Fibroblast of skin of left biceps (primary cell): Measurements from ENCODE around the gene KIAA0319L.

Source experiments
- DNase-seq, 2 experiments: peaks; one replicate each; pipeline ENCODE4 v3.0.0-alpha.2; 2013; ENCODE audit warnings: low read depth in 2 of 2

Gene KIAA0319L

DNA sequence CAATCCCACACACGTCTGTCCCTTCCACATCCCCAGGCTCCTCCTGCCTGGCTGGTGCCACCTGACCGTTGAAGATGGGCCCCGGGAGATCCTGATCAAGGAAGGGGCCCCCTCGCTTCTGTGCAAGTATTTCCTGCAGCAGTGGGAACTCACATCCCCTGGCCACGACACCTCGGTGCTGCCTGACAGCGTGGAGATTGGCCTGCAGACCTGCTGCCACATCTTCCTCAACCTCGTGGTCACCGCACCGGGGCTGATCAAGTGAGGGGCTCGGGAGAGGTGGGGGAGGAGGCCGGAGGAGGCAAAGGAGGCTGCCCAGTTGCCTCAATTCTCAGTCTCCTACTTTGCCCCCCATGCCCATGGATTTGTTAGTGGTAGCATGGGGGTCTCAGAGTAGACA, 6.0 kb upstream of the KIAA0319L start:
- no peak for DNase-seq

DNA sequence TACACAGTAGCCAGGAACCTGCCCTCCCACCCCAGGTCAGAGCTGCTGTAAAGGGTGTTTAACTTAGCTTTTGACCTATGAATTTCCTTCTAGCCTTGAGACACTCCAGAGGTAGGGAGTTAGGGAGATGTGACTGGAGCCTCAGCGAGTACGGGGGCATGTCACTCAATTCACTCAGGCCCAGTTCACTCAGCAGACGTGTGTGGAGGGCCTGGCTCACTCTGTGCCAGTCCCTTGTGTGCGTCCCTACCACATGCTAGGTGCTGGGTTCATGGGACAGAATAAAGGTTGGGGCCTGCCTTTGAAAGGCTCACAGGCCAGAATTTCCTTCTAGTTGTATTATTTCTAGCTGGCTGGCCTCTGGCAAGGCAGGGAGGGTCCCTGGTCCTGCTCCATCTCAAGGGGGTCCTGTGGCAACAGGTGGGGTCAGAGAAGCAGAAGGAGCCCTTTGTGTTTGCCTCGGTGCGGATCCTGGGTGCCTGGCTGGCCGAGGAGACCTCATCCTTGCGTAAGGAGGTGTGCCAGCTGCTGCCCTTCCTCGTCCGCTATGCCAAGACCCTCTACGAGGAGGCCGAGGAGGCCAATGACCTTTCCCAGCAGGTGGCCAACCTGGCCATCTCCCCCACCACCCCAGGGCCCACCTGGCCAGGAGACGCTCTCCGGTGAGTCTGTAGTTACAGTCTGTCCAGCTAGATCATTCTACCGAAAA, 4.9 kb upstream of the KIAA0319L start:
- no peak for DNase-seq

DNA sequence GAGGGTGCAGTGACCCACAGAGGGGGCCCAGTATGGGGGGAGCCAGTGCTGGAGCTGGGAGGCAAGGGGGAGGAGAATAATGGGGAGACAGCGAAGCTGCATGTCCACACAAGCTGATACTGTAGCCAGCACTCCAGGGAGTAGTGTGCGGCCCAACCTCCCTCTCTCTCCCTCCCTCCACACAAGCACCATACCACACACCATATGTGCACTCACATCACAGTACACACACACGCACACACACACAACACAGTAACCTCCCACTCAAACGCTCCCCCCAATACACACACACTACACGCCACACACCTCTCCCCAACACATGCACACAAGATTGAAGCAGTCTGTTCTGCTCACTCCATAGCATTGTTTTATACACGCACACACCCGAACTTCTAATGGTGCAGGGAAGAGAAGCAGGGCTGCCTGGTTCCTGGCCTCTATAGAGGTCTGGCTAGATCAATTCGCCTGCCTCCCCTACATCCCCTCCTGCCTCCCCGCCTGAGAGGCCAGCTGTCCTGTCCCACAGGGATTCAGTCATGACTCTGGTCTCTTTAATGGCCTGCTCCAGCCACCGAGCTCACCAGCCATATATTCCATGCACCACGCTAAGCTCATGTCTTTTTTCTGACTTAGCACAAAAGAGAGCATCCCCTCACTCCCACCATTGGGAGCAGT, 4.2 kb upstream of the KIAA0319L start:
- DNase-seq: no peak

DNA sequence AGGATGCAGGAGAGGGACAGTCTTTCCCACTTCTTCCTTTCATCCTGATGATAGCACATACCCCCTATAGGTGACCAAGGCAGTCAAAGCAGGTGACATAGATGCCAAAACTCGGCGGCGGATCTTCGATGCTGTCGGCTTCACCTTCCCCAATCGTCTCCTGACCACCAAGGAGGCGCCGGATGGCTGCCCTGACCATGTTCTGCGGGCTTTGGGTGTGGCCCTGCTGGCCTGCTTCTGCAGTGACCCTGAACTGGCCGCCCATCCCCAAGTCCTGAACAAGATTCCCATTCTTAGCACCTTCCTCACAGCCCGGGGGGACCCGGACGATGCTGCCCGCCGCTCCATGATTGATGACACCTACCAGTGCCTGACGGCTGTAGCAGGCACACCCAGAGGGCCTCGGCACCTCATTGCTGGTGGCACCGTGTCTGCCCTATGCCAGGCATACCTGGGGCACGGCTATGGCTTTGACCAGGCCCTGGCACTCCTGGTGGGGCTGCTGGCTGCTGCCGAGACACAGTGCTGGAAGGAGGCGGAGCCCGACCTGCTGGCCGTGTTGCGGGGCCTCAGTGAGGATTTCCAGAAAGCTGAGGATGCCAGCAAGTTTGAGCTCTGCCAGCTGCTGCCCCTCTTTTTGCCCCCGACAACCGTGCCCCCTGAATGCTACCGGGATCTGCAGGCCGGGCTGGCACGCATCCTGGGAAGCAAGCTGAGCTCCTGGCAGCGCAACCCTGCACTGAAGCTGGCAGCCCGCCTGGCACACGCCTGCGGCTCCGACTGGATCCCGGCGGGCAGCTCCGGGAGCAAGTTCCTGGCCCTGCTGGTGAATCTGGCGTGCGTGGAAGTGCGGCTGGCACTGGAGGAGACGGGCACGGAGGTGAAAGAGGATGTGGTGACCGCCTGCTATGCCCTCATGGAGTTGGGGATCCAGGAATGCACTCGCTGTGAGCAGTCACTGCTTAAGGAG, 3.3 kb upstream of the KIAA0319L start:
- no peak for DNase-seq

DNA sequence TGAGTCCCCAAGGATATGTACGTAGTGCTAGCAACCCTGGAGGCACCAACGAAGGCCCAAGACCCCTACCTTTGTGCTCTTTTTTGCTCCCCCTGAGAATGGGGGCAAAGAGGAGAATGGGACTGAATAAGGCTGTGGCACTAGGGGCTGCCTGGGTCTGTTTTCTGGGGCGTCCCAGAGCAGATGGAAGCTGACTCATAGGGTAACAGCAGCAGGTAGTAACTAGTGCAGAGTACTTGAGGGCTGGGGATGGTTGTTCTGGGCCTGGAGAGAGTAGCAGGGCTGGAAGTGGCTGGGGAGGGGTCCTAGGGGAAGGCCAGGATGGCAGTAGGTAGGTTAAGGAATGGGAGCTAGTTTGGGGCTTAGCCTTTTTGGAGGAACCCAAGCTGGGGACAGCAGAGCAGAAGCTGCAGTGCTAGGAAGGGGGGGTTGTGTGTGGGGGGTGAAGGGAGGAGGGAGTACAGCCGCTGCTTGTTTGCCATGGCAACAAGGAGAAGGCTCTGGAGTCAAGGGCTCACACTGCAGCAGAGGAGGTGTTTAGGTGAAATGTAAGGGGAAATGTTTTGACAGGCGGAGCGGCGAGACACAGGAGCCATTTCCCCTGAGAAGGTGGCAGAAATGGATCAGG, 2.2 kb upstream of the KIAA0319L start:
- no peak for DNase-seq

DNA sequence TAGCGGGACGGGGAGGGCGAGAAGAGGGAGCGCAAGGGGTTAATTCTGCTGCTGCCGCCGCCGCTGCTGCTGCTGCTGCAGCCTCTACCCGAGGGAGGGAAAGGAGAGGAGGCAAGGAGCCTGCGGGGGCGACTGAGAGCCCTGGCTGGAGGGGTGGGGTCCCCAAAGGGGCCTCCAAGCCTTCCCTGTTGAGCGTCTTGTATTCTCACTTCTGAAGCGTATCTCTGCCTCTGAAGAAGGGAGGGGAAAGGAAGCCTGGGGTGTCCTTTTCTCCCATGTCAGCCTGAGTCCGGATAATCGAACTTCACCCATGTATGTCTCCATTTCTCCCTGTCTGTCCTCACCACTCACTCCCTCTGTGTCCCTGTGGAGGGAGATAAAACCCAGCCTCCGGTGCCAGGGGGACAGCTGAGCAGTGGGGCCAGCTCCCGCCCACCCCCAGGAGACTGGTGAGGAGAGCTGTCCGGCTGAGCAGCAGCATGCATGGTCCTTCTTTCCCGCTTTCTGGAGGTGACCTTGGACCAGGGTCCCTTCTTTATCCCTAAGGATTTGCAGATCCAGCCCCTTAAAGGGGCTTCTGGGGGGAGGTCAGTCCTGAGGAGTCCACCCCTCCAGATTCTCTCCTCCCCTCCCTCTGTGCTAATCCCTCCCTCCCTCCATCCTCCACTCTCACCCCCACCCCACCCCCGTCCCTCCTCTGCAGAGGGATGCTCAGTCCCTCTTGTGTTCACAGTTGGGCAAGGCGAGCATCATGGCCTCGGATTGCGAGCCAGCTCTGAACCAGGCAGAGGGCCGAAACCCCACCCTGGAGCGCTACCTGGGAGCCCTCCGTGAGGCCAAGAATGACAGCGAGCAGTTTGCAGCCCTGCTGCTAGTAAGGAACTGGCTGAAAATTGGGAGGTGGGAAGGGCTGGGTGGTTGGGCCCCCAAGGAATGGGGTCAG, 1.4 kb upstream of the KIAA0319L start:
- DNase-seq: no peak

DNA sequence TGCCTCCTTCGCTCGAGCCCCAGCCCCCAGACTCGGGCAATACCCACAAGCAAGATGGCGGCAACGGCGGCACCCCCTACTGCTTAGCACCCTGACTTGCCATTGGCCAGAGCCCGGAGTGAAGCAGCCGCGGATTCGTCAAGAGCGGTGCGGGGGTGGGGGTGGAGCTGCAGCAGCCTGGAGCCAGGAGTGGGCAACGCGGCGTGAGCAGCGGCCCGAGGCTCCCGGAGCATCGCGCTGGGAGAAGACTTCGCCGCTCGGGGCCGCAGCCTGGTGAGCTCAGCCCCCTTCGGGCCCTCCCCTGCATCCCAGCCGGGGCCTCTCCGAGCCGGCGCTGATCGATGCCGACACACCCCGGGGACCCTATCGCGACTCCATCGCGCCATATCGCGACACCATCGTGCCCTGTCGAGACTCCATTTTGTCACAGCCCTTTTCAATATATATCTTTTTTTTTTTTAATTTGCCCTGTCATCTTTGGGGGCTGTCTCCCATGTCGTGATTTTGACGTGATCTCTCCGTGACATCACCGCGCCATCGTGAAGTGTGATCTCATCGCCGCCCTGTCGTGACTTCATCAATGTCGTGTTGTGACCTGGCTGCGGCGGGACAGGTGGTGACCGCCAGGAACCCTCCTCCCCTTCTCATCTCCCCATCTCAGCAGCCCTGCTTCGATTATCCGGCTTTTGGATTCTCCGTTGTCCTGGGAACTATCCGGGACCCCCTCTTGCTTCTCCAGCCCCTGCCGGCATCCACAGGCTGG, 589 bp upstream of the KIAA0319L start, which contains the start of gene NCDN:
Gene NCDN (plus strand): TSS at position 189 of the 763 bp plus-strand sequence. CDS start 392 bp downstream, at position 581.
- peak; percentile 89 to 92 for DNase-seq

DNA sequence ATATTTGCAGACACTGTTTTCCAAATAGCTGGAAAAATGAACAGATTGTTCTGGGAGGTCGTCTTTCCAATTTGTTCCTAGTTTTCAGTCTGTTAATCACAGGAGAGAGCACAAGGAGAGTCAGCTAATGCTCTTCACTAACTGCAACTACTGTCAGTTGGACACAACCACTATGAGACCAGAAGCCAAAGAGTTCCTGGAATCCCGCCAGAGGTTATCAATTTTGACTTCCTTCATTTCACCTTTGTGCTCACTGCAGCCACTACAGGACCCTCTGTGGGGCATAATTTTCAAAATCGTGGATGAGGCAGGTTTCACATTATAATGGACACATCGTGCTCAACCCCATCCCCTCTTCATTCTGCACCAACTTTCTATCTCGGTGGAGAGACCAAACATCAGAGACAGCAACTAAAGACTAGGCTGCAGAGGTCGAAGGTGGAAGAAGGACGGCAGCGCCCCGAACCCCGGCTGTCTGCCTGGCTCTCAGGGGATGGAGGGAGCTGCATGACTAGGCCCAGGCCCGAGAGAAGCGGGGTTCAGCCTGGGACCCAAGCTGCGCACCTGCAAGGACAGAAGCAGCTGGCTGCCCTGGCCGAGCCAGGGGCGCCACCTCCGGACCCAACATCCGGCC, 602 bp downstream of the KIAA0319L start:
- DNase-seq: no peak

DNA sequence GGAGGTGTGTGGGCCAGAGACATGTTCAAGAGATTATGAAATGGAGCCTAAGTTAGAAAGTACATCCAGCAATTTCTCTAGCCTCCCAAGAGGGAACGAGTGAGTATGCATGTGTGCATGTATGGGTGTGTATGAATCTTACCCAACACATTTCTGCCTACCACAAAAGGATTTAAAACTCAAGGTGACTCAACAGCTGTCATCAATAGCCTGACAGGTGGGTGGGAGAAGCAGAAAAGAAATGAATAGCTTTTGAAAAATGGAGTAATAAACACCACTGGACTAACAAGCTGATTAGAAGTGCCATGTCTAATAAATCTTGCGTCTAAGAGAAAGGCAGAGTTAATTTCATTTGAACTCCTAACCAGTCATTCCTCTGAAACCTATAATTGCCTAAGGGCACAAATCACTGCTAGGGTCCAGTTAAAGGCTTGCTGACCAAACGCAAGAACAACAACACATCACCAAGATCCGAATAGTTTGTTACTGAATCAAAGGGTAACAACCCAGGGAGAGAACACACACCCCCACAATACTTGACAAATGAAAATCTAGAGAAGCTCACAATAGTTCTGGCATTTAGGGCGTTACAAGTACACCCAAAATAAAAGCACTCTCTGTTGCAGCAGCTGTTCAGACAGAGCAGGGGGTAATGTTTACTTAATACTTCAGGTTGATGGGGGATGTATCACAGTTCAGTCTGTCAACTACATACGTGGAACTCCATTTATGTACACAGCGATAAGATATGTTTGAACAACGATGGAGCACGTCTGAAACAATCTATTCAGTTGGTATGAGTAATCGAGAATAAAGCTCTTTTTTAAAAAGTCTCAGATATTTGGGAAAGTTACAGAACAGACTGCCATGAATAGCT, 1.4 kb downstream of the KIAA0319L start:
- no peak for DNase-seq

DNA sequence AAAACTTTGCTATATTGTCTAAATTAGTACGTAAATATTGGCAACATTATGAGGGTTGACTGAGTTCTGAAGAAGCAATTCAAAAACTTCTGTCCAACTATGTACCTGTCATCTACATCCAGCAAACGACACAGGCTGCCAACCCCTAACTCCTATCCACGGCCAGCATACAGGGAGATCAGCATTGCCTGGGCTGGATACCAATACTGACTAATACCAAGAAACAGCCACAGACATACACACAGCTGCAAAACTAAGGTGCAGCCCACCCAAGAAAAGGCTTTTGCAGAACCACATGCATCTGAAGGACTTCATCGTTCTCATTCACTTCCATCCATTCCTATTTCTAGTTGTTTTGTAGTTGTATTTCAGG, 2.0 kb downstream of the KIAA0319L start:
- no peak for DNase-seq

DNA sequence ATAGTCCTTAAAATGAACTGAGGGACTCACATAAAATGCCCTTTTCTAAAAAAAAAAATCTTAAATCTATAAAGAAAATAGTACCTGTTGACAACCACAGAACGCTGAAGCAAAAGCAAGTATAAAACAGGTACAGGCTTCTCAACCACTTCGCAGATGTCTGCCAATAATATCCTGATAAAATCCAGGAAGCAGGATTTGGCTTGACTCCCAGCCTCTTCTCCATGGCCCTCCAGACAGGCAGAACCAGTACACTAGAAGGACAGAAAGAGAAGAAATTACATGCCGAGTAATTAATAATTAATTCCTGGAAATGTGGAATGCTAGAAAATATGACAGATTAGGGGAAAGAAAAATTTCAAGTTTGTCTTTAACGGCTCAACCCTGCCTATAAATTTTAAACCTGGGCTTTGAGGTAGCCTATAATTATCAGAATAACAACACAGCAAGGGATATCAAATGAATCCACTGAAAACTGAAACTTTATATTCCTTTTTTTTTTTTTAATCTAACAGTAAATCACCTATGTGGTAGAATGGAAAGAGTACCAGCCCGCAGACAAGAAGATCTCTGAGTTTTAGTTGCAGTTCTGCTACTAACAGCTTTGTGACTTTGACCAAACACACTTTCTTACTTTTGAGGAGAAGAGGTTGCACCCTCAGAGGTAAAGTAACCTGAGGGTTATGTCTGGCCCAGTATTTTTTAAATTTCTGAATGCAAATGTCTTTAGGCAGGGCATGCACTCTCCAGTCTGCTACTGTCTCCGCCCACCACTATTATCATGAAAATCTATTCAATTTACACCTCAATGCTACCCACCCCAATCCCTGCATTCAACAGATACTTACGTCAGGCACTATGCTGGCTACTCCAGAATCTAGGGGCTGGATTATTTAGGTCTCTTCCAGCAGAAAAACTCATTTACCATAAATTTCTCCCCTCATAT, 2.7 kb downstream of the KIAA0319L start:
- DNase-seq: no peak

DNA sequence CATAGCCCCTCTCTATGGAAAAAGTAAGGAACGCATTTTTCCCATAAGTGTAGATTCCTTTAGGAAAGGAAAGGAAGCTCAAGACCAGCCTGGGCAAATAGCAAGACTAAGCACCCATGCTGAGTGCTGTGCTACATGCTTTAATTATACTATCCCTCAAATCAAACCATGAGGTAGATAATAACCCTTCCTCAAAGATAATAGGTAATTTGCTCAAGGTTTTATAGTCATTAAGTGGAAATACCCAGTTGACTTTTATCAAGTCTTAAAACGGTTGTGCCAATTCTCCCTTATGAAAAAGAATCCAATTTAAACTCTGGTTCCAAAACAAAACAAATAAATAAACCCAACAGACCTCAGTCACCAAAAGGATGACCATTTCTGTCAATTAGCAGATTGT, 3.4 kb downstream of the KIAA0319L start:
- DNase-seq: no peak

DNA sequence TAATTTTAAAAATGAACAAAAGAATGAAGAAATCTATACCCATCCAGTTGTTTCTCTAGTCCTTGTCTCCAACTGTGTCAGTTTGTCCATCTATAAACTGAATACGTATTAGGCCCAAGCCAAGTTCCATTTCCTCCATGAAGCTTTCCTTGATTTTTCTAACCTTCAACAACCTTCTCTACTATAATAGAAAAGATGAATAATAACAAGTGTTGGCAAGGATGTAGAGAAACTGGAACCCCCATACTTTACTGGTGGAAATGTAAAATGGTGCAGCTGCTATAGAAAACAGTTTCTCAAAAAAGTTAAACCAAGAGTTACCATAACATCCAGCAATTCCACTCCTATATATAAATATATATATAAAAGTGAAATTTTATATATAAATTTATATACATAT, 10.6 kb downstream of the KIAA0319L start:
- DNase-seq: no peak

DNA sequence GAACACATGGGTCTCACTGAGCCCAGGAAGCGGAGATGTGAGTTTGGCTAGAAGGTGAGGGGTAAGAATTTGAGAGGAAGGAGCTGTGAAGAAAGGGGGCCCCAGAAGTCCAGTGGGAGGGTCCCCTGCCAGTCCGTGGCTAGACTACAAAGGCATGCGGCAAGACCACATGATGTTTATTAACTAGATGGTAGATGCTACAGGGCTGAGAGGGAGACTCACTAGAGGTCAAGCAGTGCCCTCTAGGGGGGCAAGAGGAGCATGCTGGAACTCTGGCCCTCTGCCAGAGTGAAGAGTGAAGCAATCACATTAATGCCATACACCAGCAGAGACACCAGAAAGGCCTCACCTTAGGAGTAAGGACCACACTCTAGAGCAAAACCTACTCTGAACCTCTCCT, 12.2 kb downstream of the KIAA0319L start:
- DNase-seq: no peak

DNA sequence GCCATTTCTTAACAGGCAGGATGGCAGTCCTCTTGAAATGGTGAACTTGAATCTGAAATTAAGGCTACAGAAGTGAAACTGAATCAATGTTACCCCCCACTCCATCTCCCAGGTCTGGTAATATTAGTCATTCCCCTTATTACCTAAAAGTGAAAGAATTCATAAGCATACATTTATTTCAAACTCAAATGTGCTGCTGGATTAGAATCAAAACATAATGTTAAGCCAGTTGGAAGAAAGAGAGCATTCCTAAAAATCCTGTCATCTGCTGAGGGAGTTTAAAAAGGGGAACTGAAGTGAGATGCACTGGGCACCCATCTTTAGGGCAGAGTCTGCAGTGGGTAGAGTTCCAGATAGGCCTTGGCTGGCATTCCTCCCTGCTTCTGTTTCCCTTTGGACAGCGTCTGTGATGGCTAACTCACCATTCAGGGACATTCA, 17.4 kb downstream of the KIAA0319L start:
- DNase-seq: peak in 1 of 2 experiments; percentile 53

DNA sequence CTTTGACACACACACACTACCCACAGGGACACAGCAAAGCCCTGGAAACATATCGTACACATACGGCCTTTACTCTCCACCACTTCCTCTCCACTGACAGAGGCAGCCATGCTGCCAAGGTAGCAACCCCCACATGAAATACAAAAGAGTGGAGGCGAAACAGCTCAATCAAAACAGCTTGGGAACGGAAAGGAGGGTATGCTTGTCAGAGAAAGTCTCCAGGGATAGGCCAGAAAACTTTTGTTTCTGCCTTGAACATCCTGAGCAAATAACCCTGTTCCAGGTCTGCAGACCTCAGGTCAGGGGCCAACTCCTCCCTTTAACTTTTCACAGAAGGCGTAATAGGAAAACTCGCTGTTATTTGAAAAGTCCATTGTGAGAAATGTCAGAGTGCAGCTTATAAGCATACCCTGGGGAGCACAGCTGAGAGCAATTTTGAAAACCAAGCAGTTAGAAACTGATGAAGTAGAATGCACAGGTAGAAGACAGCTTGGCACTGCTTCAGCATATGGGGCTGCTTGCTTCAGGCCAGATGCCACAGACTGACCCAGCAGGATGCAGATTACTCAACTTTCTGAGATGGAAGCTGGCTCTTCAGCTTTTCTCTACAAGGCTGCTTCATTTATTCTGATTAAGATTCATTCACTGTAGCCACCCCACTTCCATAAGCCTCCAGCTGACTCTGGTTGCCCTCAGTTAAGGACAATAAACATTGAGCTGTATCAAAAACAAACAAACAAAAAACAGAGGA, 18.0 kb downstream of the KIAA0319L start:
- DNase-seq: no peak

DNA sequence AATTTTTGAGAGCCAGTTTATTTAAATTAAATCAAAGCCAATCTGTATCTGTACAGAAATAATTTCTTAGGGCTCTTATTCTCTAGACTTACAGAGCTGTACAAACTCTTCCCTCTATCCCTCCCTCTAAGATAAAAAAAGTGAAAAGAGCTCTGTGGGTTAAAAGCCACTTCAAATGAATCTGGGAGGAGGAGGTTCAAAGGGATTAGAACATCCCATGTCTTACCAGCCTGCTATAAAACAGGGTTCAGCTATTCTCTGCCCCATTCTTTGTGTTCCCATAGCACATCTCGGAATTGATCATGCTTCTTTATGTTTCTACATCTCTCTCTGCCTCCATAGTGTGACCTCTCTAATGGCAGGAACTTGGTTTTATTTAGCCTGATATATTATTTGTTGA, 19.4 kb downstream of the KIAA0319L start:
- DNase-seq: no peak
